GM18508 (cell line): Measurements from ENCODE around the gene MT1F.
"Not testable (repeated sequence)": the region's sequence is repeated elsewhere in the genome, so short reads cannot be mapped to it uniquely, and the experiment has no call there.

Experiments used
- ATAC-seq: cut with Tn5 transposase; IDR thresholded peaks from one replicate; pipeline ENCODE4 v1.9.1; 2021; ENCODE audit warnings: moderate number of reproducible peaks; ENCODE audit not compliant: insufficient read depth, unreplicated experiment

Gene MT1F

GRCh38 chr16:56657555-56658326 lies at the start of gene MT1F:
Gene MT1F, plus strand, starts transcription at chr16:56657959. Its CDS starts 100 bp downstream, at chr16:56658059.
- no peak for ATAC-seq

- peak; percentile 47 for ATAC-seq
These were observed 49.5 kb upstream of the MT1F start, which contains the start of gene MT2A for GRCh38 chr16:56608043-56608875. Gene MT2A, plus strand, starts transcription at chr16:56608584. Its CDS starts 72 bp downstream, at chr16:56608656.

- ATAC-seq = no peak
These were observed 48.8 kb upstream of the MT1F start for GRCh38 chr16:56608876-56609462.

GRCh38 chr16:56609463-56609921 lies 48.3 kb upstream of the MT1F start:
- no peak for ATAC-seq

DNA sequence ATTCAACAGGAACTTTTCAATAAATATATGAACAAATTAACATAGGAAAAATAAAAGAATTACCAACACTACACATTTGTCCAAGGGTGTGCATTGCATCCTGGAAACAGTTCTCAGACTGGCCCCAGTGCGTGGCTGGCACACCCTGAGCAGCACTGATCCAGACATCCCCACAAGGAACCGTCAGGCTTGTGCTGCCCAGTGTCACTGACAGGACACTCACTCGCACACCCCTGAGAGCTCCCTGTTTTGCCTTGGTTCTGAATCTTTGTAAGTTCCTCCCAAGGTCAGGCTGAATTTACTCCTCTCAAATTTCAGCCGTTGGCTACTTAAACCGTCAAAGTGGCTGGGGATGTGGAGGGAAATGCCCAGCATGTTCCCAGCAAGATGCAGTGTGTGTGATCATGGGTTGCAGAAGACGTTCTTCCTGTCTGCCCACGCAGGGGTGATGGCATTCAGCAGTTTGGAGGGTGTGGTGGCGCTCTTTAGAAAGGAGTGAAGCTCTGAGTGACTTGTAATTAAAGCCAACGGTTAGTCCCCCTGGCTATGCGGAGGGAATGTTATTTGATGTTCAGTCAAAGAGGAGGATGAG lies 47.6 kb upstream of the MT1F start:
- no peak for ATAC-seq

- no peak for ATAC-seq
These were observed 47.1 kb upstream of the MT1F start for GRCh38 chr16:56610609-56611111.

- ATAC-seq = no peak
These were observed 46.4 kb upstream of the MT1F start for GRCh38 chr16:56611281-56611833.

GRCh38 chr16:56613706-56614105 lies 44.1 kb upstream of the MT1F start:
- ATAC-seq = no peak

GRCh38 chr16:56614549-56614991 lies 43.2 kb upstream of the MT1F start:
- no peak for ATAC-seq

DNA sequence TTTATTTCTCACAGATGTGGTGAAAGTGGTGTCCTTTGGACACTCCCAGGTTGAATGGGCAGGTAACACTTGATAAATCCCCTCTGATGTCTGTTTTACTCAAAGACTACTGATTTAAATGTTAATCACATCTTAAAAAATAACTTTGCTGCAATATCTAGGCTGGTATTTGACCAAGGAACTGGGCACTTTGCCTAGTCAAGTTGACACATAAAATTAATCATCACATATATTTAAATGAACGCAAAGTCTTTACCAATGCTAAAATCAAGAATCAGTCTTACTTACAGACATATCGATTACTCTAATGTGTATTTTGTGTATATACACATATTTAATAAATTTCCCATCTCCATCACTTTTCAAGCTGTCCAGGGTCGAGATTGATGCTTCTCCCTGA lies 42.4 kb upstream of the MT1F start:
- no peak for ATAC-seq

DNA sequence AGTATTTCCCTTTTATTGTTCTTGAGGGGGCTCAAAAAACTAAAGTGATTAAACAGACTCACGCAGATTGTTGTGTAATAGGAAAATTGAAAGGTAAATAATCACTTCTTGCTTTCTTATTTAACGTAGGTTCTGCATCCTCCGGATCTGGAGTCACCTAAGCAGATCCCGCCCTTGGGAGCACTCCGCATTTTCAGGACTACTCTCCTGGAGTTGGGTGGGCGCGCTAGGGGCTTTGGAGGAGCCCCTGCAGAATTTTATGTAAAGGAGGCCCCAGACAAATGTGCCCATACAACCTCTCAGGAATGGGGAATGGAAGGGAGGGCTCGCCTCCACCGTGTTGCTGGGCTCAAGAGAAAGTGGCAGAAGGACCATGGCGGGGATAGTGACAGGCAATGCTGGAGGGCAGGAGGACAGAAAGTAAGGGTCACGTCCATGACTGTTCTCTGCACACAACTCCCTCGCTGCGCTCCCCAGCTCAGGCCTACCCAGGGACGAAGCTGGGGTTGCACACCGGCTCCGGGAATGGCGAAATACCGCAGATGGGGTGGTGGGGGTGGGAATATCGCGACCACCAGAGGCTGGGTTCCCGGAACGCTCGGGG lies 41.0 kb upstream of the MT1F start:
- ATAC-seq = no peak

DNA sequence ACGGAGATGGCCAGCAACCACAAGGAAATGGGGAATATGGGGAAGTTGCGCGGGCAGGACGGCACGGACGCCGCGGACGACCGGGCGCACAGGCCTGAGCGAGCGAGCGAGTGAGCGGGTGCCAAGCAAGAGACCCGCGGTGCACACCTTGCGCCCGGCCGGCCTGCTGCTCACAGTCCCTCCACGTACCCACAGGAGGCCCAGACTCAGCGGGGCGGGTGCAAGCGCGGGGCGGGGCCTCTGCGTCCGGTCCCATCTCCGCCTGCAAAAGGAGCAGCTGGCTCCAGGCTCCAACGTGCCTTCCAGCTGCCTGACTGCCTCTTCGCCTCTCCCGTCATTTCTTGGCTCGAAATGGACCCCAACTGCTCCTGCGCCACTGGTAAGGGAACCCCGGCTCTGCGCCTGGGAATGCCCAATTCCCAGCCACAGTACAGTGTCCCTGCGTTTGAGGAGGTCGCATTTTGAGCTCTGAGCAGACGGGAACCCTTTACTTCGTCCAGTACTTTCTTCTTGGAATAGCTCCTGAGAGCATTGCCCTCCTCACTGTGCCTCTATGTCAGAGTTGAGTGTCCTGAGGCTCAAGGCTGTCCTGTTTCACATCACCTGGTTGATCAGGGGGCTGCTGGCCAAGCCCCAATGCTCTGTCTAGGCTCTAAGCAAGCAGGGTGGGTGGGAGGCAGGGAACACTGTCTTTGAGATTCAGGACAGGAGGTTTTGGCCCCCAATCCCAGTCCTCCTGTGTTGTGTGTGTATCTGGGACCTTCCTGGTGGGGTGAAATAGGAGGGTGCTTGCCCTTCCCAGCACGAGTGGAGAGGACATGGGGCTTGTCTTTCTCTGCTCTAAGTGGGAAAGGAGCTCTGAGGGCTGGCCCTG lies 40.3 kb upstream of the MT1F start:
- no peak for ATAC-seq

DNA sequence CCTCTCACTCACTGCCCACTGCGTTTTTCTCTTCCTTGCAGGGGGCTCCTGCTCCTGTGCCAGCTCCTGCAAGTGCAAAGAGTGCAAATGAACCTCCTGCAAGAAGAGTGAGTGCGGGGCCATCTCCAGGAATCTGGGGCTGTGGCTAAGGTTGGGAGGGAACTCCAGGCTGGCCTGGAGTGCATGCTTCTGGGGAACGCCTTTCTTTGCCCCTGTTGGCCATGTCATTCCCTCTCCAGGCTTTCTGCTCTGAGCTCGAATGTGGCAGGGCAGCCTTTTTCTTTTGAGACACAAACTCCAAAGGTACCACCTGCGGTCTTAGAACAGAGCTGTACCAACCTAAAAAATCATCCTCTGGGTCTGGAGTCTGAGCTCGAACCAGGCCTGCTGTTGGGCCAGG lies 39.6 kb upstream of the MT1F start:
- ATAC-seq = no peak

- no peak for ATAC-seq
These were observed 37.3 kb upstream of the MT1F start for GRCh38 chr16:56620339-56620897.

- not testable (repeated sequence) for ATAC-seq
These were observed 35.9 kb upstream of the MT1F start for GRCh38 chr16:56621665-56622445.

DNA sequence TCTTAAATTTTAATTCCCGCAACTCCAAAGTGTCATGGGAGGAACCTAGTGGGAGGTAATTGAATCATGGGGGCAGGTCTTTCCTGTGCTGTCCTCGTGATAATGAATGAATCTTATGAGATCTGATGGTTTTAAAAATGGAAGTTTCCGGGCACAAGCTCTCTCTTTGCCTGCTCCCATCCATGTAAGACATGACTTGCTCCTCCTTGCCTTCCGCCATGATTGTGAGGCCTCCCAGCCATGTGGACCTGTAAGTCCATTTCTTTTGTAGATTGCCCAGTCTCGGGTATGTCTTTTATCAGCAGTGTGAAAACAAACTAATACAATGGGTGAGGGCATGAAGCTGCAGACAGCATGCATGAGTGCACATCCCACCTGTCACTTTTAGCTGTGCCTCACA lies 34.6 kb upstream of the MT1F start:
- not testable (repeated sequence) for ATAC-seq

- no peak for ATAC-seq
These were observed 34.1 kb upstream of the MT1F start for GRCh38 chr16:56623637-56624036.
